Natural killer cell (primary cell): ENCODE results near the gene SLC25A47. TPM values are rescaled to one million over a fixed set of nuclear protein-coding genes. Genes with fewer than 3 reads are reported as not detected.
A peak's percentile ranks its signal among the peaks of the same experiment; 100 is the strongest.

Source experiments
- ATAC-seq, 3 donors: fragments of 150-1000 bp in 2 of 3; fragments of 200-7000 bp in 1 of 3; cut with Tn5 transposase; 1 replicate in 1 of 3; 2 replicates in 2 of 3; pipeline ENCODE4 v1.10.0; 2021; ENCODE audit warnings: mild to moderate bottlenecking in 2 of 3, moderate library complexity in 2 of 3
- DNase-seq, 2 donors: peaks; one replicate each; pipeline versions ENCODE4 v3.0.0 to v3.0.0-alpha.2; 2013 to 2021; ENCODE audit warnings: mixed read lengths in 1 of 2
- H3K27ac ChIP-seq: one replicate; pipeline ENCODE4 v1.5.1; 2013; ENCODE audit warnings: mild to moderate bottlenecking, low read length
- H3K27me3 ChIP-seq: one replicate; pipeline ENCODE4 v1.6.1; 2013; ENCODE audit warnings: low read length; ENCODE audit not compliant: control insufficient read depth, insufficient read depth
- H3K36me3 ChIP-seq: one replicate; pipeline ENCODE4 v1.6.1; 2013; ENCODE audit warnings: low read length; ENCODE audit not compliant: control insufficient read depth, insufficient read depth
- H3K4me1 ChIP-seq: one replicate; pipeline ENCODE4 v1.6.1; 2013; ENCODE audit warnings: low read length; ENCODE audit not compliant: control insufficient read depth, insufficient read depth
- H3K4me3 ChIP-seq: one replicate; pipeline ENCODE4 v1.5.1; 2013; ENCODE audit warnings: low read length
- H3K9me3 ChIP-seq: one replicate; pipeline ENCODE4 v1.6.1; 2013; ENCODE audit warnings: low read length; ENCODE audit not compliant: control insufficient read depth, insufficient read depth
- H3K27ac Mint-ChIP-seq, 2 donors: one replicate each; pipeline ENCODE4 v1.8.0; 2022; ENCODE audit warnings: mild to moderate bottlenecking in 2 of 2, mixed read lengths in 2 of 2, moderate library complexity in 1 of 2
- H3K27me3 Mint-ChIP-seq, 2 donors: one replicate each; pipeline ENCODE4 v1.8.0; 2022; ENCODE audit warnings: low read depth in 2 of 2, mixed read lengths in 2 of 2
- H3K36me3 Mint-ChIP-seq: one replicate; pipeline ENCODE4 v1.8.0; 2022; ENCODE audit warnings: mixed read lengths
- H3K4me1 Mint-ChIP-seq, 2 donors: one replicate each; pipeline ENCODE4 v1.8.0; 2022; ENCODE audit warnings: mixed read lengths in 2 of 2
- H3K4me3 Mint-ChIP-seq: one replicate; pipeline ENCODE4 v1.8.0; 2022; ENCODE audit warnings: mild to moderate bottlenecking, moderate library complexity, mixed read lengths
- H3K9me3 Mint-ChIP-seq, 2 donors: one replicate each; pipeline ENCODE4 v1.8.0; 2022; ENCODE audit warnings: mixed read lengths in 2 of 2
- WGBS: methylation state at CpG from one replicate; pipeline ENCODE4 v1.1.7; 2013; ENCODE audit warnings: missing lambda C conversion rate; ENCODE audit not compliant: insufficient coverage; 5-methylcytosine and 5-hydroxymethylcytosine counted together
- intact Hi-C: fragments of 100-400 bp; cut with micrococcal nuclease; formaldehyde crosslinking; loops from one replicate; pipeline ENCODE4 v1.14.2; 2022
- total RNA-seq, 4 donors: library from RNA; stranded (reverse); fragments of 120-200 nt in 1 of 4; gene quantifications; one replicate each; pipeline versions ENCODE4 v1.2.3 to v1.2.4, GENCODE V29; 2013 to 2022
- TF ChIP-seq, protein P1 (sequence below): fragments of 200-600 bp; IDR thresholded peaks from one replicate; pipeline ENCODE4 v1.8.0; 2022; ENCODE audit warnings: antibody characterized with exemption

The SLC25A47 gene
- total RNA-seq, 3 donors from 2014 or later (not counting 1 experiment from before 2014, with no cell fraction given), result 0.20 TPM; not detected in 2

GRCh38 chr14:100298551-100299237 lies 24.4 kb upstream of the SLC25A47 start:
- Histone ChIP-seq H3K4me1 (peaks cover 13% of the 10 kb centered on the region), H3K27me3 (no peaks in the 10 kb centered on the region), H3K36me3 (no peaks in the 10 kb centered on the region), H3K4me3 (no peak overlapping the region), H3K9me3 (no peaks in the 10 kb centered on the region), H3K27ac (no peak overlapping the region)
- DNase-seq, result no peak
- Mint-ChIP-seq H3K36me3 (no peaks in the 10 kb centered on the region), H3K27ac (no peak overlapping the region), H3K4me1 (peaks cover 5 to 13% of the 10 kb centered on the region in 2 donors), H3K4me3 (no peak overlapping the region), H3K9me3 (no peaks in the 10 kb centered on the region), H3K27me3 (no peaks in the 10 kb centered on the region)
- TF ChIP-seq, protein P1, sequence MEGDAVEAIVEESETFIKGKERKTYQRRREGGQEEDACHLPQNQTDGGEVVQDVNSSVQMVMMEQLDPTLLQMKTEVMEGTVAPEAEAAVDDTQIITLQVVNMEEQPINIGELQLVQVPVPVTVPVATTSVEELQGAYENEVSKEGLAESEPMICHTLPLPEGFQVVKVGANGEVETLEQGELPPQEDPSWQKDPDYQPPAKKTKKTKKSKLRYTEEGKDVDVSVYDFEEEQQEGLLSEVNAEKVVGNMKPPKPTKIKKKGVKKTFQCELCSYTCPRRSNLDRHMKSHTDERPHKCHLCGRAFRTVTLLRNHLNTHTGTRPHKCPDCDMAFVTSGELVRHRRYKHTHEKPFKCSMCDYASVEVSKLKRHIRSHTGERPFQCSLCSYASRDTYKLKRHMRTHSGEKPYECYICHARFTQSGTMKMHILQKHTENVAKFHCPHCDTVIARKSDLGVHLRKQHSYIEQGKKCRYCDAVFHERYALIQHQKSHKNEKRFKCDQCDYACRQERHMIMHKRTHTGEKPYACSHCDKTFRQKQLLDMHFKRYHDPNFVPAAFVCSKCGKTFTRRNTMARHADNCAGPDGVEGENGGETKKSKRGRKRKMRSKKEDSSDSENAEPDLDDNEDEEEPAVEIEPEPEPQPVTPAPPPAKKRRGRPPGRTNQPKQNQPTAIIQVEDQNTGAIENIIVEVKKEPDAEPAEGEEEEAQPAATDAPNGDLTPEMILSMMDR, result no peak
- intact Hi-C loops, result no loop called here
- ATAC-seq, result no peak
- WGBS, result 92% methylated on average over 14 of the region's 14 CpGs

GRCh38 chr14:100299238-100299560 lies 23.9 kb upstream of the SLC25A47 start:
- no peak for ATAC-seq
- no peaks in the 10 kb centered on the region for H3K27me3 ChIP-seq
- no peak for DNase-seq
- Mint-ChIP-seq H3K27me3 (no peaks in the 10 kb centered on the region), H3K36me3 (no peaks in the 10 kb centered on the region), H3K4me1 (peaks cover 5 to 13% of the 10 kb centered on the region in 2 donors), H3K9me3 (no peaks in the 10 kb centered on the region), H3K4me3 (no peak overlapping the region), H3K27ac (no peak overlapping the region)
- no peak overlapping the region for H3K4me3 ChIP-seq
- TF ChIP-seq, protein P1, result no peak
- H3K9me3 ChIP-seq, result no peaks in the 10 kb centered on the region
- no peaks in the 10 kb centered on the region for H3K36me3 ChIP-seq
- H3K27ac ChIP-seq, result no peak overlapping the region
- intact Hi-C loops, result no loop called here
- 91% methylated on average over 6 of the region's 6 CpGs for WGBS
- peaks cover 13% of the 10 kb centered on the region for H3K4me1 ChIP-seq

DNA sequence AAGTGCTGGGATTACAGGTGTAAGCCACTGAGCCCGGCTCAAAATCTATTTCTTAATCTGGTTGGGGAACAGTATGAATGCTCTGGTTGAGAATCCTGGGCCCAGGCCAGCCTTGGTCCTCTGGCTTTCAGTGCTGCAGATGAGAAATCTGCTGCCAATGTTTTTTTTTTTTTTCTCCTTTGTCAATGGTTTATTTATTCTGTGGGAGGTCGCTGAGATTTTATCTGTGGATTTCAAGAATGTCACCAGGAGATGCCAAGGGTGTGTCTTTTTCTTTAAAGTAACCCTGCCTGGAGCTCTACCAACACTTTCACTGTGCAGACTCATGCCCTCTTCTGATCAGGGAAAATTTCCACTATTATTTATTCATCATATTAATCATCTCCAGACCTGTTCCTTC lies 20.5 kb upstream of the SLC25A47 start:
- intact Hi-C loops, result no loop called here
- no peak overlapping the region for H3K27ac ChIP-seq
- Mint-ChIP-seq H3K27me3 (peaks cover 0 to 3% of the 10 kb centered on the region in 2 donors), H3K36me3 (no peaks in the 10 kb centered on the region), H3K27ac (no peak overlapping the region), H3K4me3 (no peak overlapping the region), H3K9me3 (no peaks in the 10 kb centered on the region), H3K4me1 (peaks cover 20 to 22% of the 10 kb centered on the region in 2 donors)
- H3K9me3 ChIP-seq, result no peaks in the 10 kb centered on the region
- no peaks in the 10 kb centered on the region for H3K27me3 ChIP-seq
- H3K4me1 ChIP-seq, result peaks cover 28% of the 10 kb centered on the region
- TF ChIP-seq, protein P1, result no peak
- ATAC-seq (no peak), DNase-seq (no peak)
- H3K36me3 ChIP-seq, result no peaks in the 10 kb centered on the region
- 100% methylated on average over 1 of the region's 2 CpGs for WGBS
- H3K4me3 ChIP-seq, result no peak overlapping the region

DNA sequence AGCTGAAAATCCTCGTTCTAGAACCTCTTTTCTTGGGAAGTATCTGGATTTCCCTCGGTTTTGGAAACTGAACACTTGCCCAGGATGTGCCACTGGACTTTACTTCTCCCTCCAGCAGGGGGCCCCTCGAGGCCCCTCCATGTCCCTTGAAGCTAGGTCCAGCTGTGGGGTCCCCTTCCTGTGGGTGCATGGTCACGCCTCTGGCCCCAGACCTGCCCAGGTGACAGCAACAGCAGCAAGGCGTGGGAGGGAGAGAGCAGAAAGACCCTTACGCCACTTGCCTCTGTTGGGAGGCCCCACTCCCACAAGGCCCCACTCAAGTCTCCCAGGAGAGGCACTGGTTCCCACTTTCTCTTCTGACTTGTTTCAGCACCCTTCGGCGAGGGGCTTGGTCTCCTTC lies 20.0 kb upstream of the SLC25A47 start:
- Mint-ChIP-seq H3K27ac (no peak overlapping the region), H3K4me1 (peaks cover 18 to 20% of the 10 kb centered on the region in 2 donors), H3K36me3 (no peaks in the 10 kb centered on the region), H3K4me3 (peak overlapping the region; percentile 45), H3K9me3 (no peaks in the 10 kb centered on the region), H3K27me3 (peaks cover 0 to 3% of the 10 kb centered on the region in 2 donors)
- Histone ChIP-seq H3K27me3 (no peaks in the 10 kb centered on the region), H3K36me3 (no peaks in the 10 kb centered on the region), H3K27ac (no peak overlapping the region), H3K9me3 (no peaks in the 10 kb centered on the region), H3K4me3 (no peak overlapping the region), H3K4me1 (peaks cover 26% of the 10 kb centered on the region)
- ATAC-seq (no peak), DNase-seq (peak in 1 of 2 donors; percentile 22)
- 64% methylated on average over 8 of the region's 8 CpGs for WGBS
- TF ChIP-seq, protein P1, result peak; percentile 44
- intact Hi-C loops, result no loop called here
